SU-DHL-6 (cell line): ENCODE results near the gene AP2S1.

Experiments used
- H2AFZ ChIP-seq: fragments of 200-600 bp; sonication (generic); 2 replicates; pipeline ENCODE4 v1.6.1; 2014; ENCODE audit warnings: low read depth, mild to moderate bottlenecking, moderate library complexity, mixed read lengths, antibody characterized with exemption, low read length; ENCODE audit not compliant: severe bottlenecking
- H3F3A ChIP-seq: fragments of 200-600 bp; shearing (Covaris generic); 2 replicates; pipeline ENCODE4 v1.6.0; 2016; ENCODE audit warnings: antibody characterized with exemption, mild to moderate bottlenecking; ENCODE audit not compliant: insufficient read depth
- H3K27ac ChIP-seq: fragments of 200-600 bp; sonication (generic); 2 replicates; pipeline ENCODE4 v1.5.1; 2016; ENCODE audit warnings: low read depth, mild to moderate bottlenecking, low read length, moderate library complexity, mixed read lengths
- H3K27me3 ChIP-seq: fragments of 200-600 bp; sonication (generic), shearing (Covaris generic); 2 replicates; pipeline ENCODE4 v1.6.0; 2014; ENCODE audit warnings: mild to moderate bottlenecking, low read length
- H3K36me3 ChIP-seq: fragments of 200-600 bp; sonication (generic); 2 replicates; pipeline ENCODE4 v1.6.1; 2014; ENCODE audit warnings: mild to moderate bottlenecking, low read length, mixed read lengths
- H3K4me2 ChIP-seq: fragments of 300-600, 200-600 bp; shearing (Covaris generic), sonication (generic); 2 replicates; pipeline ENCODE4 v1.6.0; 2014; ENCODE audit warnings: low read length, low read depth, mild to moderate bottlenecking; ENCODE audit not compliant: poor library complexity, severe bottlenecking
- H3K4me3 ChIP-seq: fragments of 200-600 bp; sonication (generic); 2 replicates; pipeline ENCODE4 v1.5.1; 2014; ENCODE audit warnings: antibody characterized with exemption, low read length, mild to moderate bottlenecking, mixed read lengths; ENCODE audit not compliant: insufficient read depth, poor library complexity, severe bottlenecking
- H3K79me2 ChIP-seq: fragments of 200-600 bp; sonication (generic); 2 replicates; pipeline ENCODE4 v1.6.1; 2014; ENCODE audit warnings: mild to moderate bottlenecking, low read length, moderate library complexity; ENCODE audit not compliant: insufficient read depth
- H3K9ac ChIP-seq: fragments of 200-600 bp; sonication (generic); 2 replicates; pipeline ENCODE4 v1.7.0; 2014; ENCODE audit warnings: mild to moderate bottlenecking, low read length
- H3K9me2 ChIP-seq: fragments of 200-600 bp; sonication (generic); replicated peaks from 2 replicates; pipeline ENCODE4 v1.6.1; 2014; ENCODE audit warnings: low read length; ENCODE audit not compliant: insufficient read depth
- H3K9me3 ChIP-seq: fragments of 200-600 bp; sonication (generic); 2 replicates; pipeline ENCODE4 v1.6.1; 2014; ENCODE audit warnings: low read length, mixed read lengths; ENCODE audit not compliant: insufficient read depth
- H4K20me1 ChIP-seq: fragments of 200-600 bp; sonication (generic); 2 replicates; pipeline ENCODE4 v1.6.1; 2014; ENCODE audit warnings: low read depth, mild to moderate bottlenecking, antibody characterized with exemption, low read length, moderate library complexity, mixed read lengths
- EZH2phosphoT487 ChIP-seq: fragments of 200-600 bp; sonication (generic), shearing (Covaris generic); conservative IDR thresholded peaks from 2 replicates; pipeline ENCODE4 v1.6.1; 2018; ENCODE audit warnings: mild to moderate bottlenecking, antibody characterized with exemption, low read length, moderate library complexity, mixed read lengths
- TF ChIP-seq, protein P1 (sequence below): fragments of 200-600 bp; sonication (generic); IDR thresholded peaks from one replicate; pipeline ENCODE4 v1.5.1; 2017; ENCODE audit warnings: antibody characterized with exemption, mild to moderate bottlenecking, low read length, moderate library complexity; ENCODE audit not compliant: insufficient read depth, poor library complexity, severe bottlenecking

Gene AP2S1

GRCh38 chr19:46882034-46882433 is 31.4 kb upstream of the AP2S1 start:
- Histone ChIP-seq H3K79me2 (peaks cover 81% of the 10 kb centered on the region), H3K36me3 (no peaks in the 10 kb centered on the region), H3K27ac (no peak overlapping the region), H2AFZ (no peak overlapping the region), H3F3A (no peaks in the 10 kb centered on the region), H3K9me3 (no peaks in the 10 kb centered on the region), H3K4me2 (no peak overlapping the region), H3K27me3 (no peaks in the 10 kb centered on the region), H3K9me2 (no peaks in the 10 kb centered on the region), H4K20me1 (peaks cover 7% of the 10 kb centered on the region; the same call in 1 of the 2 replicates), H3K4me3 (no peak overlapping the region), H3K9ac (no peak overlapping the region)
- TF ChIP-seq EZH2phosphoT487: no peak
- TF ChIP-seq, protein P1, sequence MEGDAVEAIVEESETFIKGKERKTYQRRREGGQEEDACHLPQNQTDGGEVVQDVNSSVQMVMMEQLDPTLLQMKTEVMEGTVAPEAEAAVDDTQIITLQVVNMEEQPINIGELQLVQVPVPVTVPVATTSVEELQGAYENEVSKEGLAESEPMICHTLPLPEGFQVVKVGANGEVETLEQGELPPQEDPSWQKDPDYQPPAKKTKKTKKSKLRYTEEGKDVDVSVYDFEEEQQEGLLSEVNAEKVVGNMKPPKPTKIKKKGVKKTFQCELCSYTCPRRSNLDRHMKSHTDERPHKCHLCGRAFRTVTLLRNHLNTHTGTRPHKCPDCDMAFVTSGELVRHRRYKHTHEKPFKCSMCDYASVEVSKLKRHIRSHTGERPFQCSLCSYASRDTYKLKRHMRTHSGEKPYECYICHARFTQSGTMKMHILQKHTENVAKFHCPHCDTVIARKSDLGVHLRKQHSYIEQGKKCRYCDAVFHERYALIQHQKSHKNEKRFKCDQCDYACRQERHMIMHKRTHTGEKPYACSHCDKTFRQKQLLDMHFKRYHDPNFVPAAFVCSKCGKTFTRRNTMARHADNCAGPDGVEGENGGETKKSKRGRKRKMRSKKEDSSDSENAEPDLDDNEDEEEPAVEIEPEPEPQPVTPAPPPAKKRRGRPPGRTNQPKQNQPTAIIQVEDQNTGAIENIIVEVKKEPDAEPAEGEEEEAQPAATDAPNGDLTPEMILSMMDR: no peak

GRCh38 chr19:46881092-46881491 is 30.4 kb upstream of the AP2S1 start:
- Histone ChIP-seq H3K36me3 (no peaks in the 10 kb centered on the region), H2AFZ (no peak overlapping the region), H4K20me1 (peaks cover 2% of the 10 kb centered on the region; the same call in 1 of the 2 replicates), H3K4me3 (no peak overlapping the region), H3K9me2 (no peaks in the 10 kb centered on the region), H3K27ac (no peak overlapping the region), H3F3A (no peaks in the 10 kb centered on the region), H3K9ac (no peak overlapping the region), H3K79me2 (peaks cover 80% of the 10 kb centered on the region), H3K9me3 (no peaks in the 10 kb centered on the region), H3K4me2 (no peak overlapping the region), H3K27me3 (no peaks in the 10 kb centered on the region)
- TF ChIP-seq EZH2phosphoT487: no peak
- TF ChIP-seq, protein P1: no peak

- Histone ChIP-seq H4K20me1 (no peaks in the 10 kb centered on the region), H3K9me2 (no peaks in the 10 kb centered on the region), H3K4me2 (no peak overlapping the region), H3K9ac (no peak overlapping the region), H3K79me2 (peaks cover 80% of the 10 kb centered on the region), H3K4me3 (no peak overlapping the region), H3F3A (no peaks in the 10 kb centered on the region), H3K9me3 (no peaks in the 10 kb centered on the region), H3K27me3 (no peaks in the 10 kb centered on the region), H3K36me3 (no peaks in the 10 kb centered on the region), H2AFZ (no peak overlapping the region), H3K27ac (no peak overlapping the region)
- TF ChIP-seq, protein P1: no peak
- TF ChIP-seq EZH2phosphoT487: no peak
Observed at GRCh38 chr19:46880431-46880830, 29.8 kb upstream of the AP2S1 start.
